HepG2 (cell line): ENCODE data around the gene CCL17. TPM values are rescaled to one million over a fixed set of nuclear protein-coding genes. Genes with fewer than 3 reads are reported as not detected.
A peak's percentile ranks its signal among the peaks of the same experiment; 100 is the strongest.

ENCODE experiments used
- ATAC-seq: fragments of 200-7000 bp; cut with Tn5 transposase; 3 replicates; pipeline ENCODE4 v1.9.1; 2020; ENCODE audit warnings: mild to moderate bottlenecking, moderate library complexity
- BruUV-seq: library from RNA; stranded (reverse); fragments of 400-500 nt; replicated peaks from 2 replicates; lab custom pipeline; 2021; lab: Mats Ljungman, UMichigan
- CTCF ChIA-PET: fragments of 300-600 bp; formaldehyde crosslinking; extraction: SDS; loops from one replicate; lab custom pipeline; 2021; ENCODE audit warnings: low total read pairs, inconsistent platforms, low intra/inter-chr PET ratio; lab: Yijun Ruan, JAX
- POLR2A ChIA-PET: fragments of 350-600 bp; sonication (Branson Sonifier 250); formaldehyde crosslinking; loops from one replicate; lab custom pipeline; 2020; ENCODE audit warnings: antibody characterized with exemption, inconsistent platforms; lab: Yijun Ruan, JAX
- DNase-seq: peaks from one replicate; pipeline ENCODE4 v3.0.0-alpha.2; 2015; ENCODE audit warnings: low spot score
- FAIRE-seq: peaks from 3 replicates; lab custom pipeline; 2011; peaks lifted over from hg19 to GRCh38; lab: Jason Lieb, UNC
- H2AFZ ChIP-seq: one replicate; pipeline ENCODE4 v1.6.1; 2011; ENCODE audit warnings: low read length, inconsistent platforms
- H3K27ac ChIP-seq: fragments of 300-600 bp; 3 replicates; pipeline ENCODE4 v1.8.0; 2011; ENCODE audit warnings: mixed run types, mild to moderate bottlenecking, mixed read lengths, low read length, inconsistent platforms; ENCODE audit not compliant: insufficient read depth; ENCODE audit errors: extremely low read length
- H3K27me3 ChIP-seq, 2 experiments: fragments of 200-600 bp in 1 of 2; 2 replicates in 1 of 2; 3 replicates in 1 of 2; pipeline versions ENCODE4 v1.6.0 to v1.8.0; 2011; ENCODE audit warnings: low read length in 2 of 2, mild to moderate bottlenecking in 2 of 2, moderate library complexity in 2 of 2, inconsistent platforms in 1 of 2; ENCODE audit not compliant: insufficient read depth in 2 of 2, control insufficient read depth in 1 of 2
- H3K36me3 ChIP-seq, 2 experiments: fragments of 200-600 bp in 1 of 2; replicated peaks in 1 of 2; 2 replicates in 1 of 2; 3 replicates in 1 of 2; pipeline versions ENCODE4 v1.5.1 to v1.8.0; 2011; ENCODE audit warnings: low read length in 2 of 2, inconsistent platforms in 1 of 2; ENCODE audit not compliant: insufficient read depth in 2 of 2, control insufficient read depth in 1 of 2
- H3K4me1 ChIP-seq: 2 replicates; pipeline ENCODE4 v1.5.1; 2012; ENCODE audit warnings: low read length, inconsistent platforms; ENCODE audit not compliant: insufficient read depth
- H3K4me2 ChIP-seq: 2 replicates; pipeline ENCODE4 v1.6.0; 2011; ENCODE audit warnings: low read depth, low read length, inconsistent platforms
- H3K4me3 ChIP-seq, 3 experiments: fragments of 200-600 bp in 1 of 3; sonication (generic), shearing (Covaris generic) in 1 of 3; replicated peaks in 1 of 3; 2 replicates each; pipeline ENCODE4 v1.5.1; 2011 to 2016; ENCODE audit warnings: low read length in 3 of 3, inconsistent platforms in 2 of 3, low read depth in 2 of 3, mild to moderate bottlenecking in 2 of 3, control low read depth in 1 of 3, mixed read lengths in 1 of 3; ENCODE audit not compliant: insufficient read depth in 1 of 3
- H3K79me2 ChIP-seq: one replicate; pipeline ENCODE4 v1.6.1; 2011; ENCODE audit warnings: low read length, inconsistent platforms; ENCODE audit not compliant: insufficient read depth
- H3K9ac ChIP-seq: 2 replicates; pipeline ENCODE4 v1.6.0; 2011; ENCODE audit warnings: mild to moderate bottlenecking, low read depth, low read length, inconsistent platforms; ENCODE audit not compliant: insufficient read depth
- H3K9me3 ChIP-seq: 2 replicates; pipeline ENCODE4 v1.5.1; 2012; ENCODE audit warnings: mild to moderate bottlenecking, low read length
- H4K20me1 ChIP-seq: 2 replicates; pipeline ENCODE4 v1.6.0; 2011; ENCODE audit warnings: inconsistent platforms, mild to moderate bottlenecking, low read length, moderate library complexity; ENCODE audit not compliant: insufficient read depth
- ARHGAP35 ChIP-seq: sonication (generic); formaldehyde crosslinking; IDR thresholded peaks from 2 replicates; pipeline ENCODE4 v1.9.0; 2022; ENCODE audit warnings: mild to moderate bottlenecking, inconsistent platforms, moderate library complexity, missing genetic modification reagents, borderline replicate concordance
- BCL6 ChIP-seq: IDR thresholded peaks from 2 replicates; pipeline ENCODE4 v1.6.1; 2016; ENCODE audit warnings: missing genetic modification reagents, missing compliant biosample characterization
- CEBPB ChIP-seq: IDR thresholded peaks from 2 replicates; pipeline ENCODE4 v1.6.1; 2011; ENCODE audit warnings: low read depth, low read length, improper control_type of control experiment, borderline replicate concordance
- IRX3 ChIP-seq: sonication (generic); formaldehyde crosslinking; IDR thresholded peaks from 2 replicates; pipeline ENCODE4 v1.8.1; 2023; ENCODE audit warnings: mild to moderate bottlenecking, low read depth, missing genetic modification reagents, borderline replicate concordance
- SNAPC4 ChIP-seq: sonication (generic); formaldehyde crosslinking; IDR thresholded peaks from 2 replicates; pipeline ENCODE4 v1.4.0; 2020; ENCODE audit warnings: mild to moderate bottlenecking, missing genetic modification reagents
- ZBTB26 ChIP-seq: IDR thresholded peaks from 2 replicates; pipeline ENCODE4 v1.6.1; 2016; ENCODE audit warnings: missing compliant biosample characterization, missing genetic modification reagents, borderline replicate concordance
- ZC3H4 ChIP-seq: sonication (generic); formaldehyde crosslinking; IDR thresholded peaks from 2 replicates; pipeline ENCODE4 v1.4.0; 2020; ENCODE audit warnings: missing genetic modification reagents, borderline replicate concordance
- ZNF343 ChIP-seq: sonication (generic); formaldehyde crosslinking; IDR thresholded peaks from 2 replicates; pipeline ENCODE4 v1.4.0; 2020; ENCODE audit warnings: mild to moderate bottlenecking, missing genetic modification reagents
- ZNF772 ChIP-seq: sonication (generic); formaldehyde crosslinking; IDR thresholded peaks from 2 replicates; pipeline ENCODE4 v1.5.0; 2020; ENCODE audit warnings: mild to moderate bottlenecking, missing genetic modification reagents
- ZSCAN20 ChIP-seq: sonication (generic); formaldehyde crosslinking; IDR thresholded peaks from 2 replicates; pipeline ENCODE4 v1.4.0; 2020; ENCODE audit warnings: missing genetic modification reagents, mild to moderate bottlenecking, borderline replicate concordance
- WGBS: methylation state at CpG from one replicate; pipeline ENCODE4 v1.1.6; 2017; ENCODE audit warnings: low lambda C conversion rate; 5-methylcytosine and 5-hydroxymethylcytosine counted together
- in situ Hi-C: cut with HindIII; loops from 2 replicates; pipeline ENCODE4 v1.10.0; 2017; ENCODE audit warnings: low pct_unique_long_range_greater_than_20kb; ENCODE audit not compliant: extremely low pct_ligation_motif_present
- intact Hi-C: fragments of 100-400 bp; cut with micrococcal nuclease; formaldehyde crosslinking; loops from one replicate; pipeline ENCODE4 v1.10.0; 2022; ENCODE audit not compliant: unreplicated experiment
- polyA plus RNA-seq, 8 experiments: library from polyadenylated mRNA; depleted of rRNA in 3 of 8; stranded (reverse) in 7 of 8; unstranded in 1 of 8; fragments of >200 nt; fragmentation: Illumina TruSeq in 4 of 8; extraction: Trizol in 4 of 8; gene quantifications; 2 replicates each; pipeline versions ENCODE4 v1.2.1 to v1.2.3, GENCODE V29; 2011 to 2016; ENCODE audit warnings: low read depth in 4 of 8, missing spikeins in 1 of 8, mixed read lengths in 1 of 8; ENCODE audit not compliant: insufficient read depth in 1 of 8
- total RNA-seq, 5 experiments: library from RNA; depleted of rRNA; stranded (reverse); fragments of >200 nt; fragmentation: Illumina TruSeq; extraction: Trizol; gene quantifications; 2 replicates each; pipeline ENCODE4 v1.2.3, GENCODE V29; 2016; ENCODE audit warnings: low read depth in 1 of 5
- TF ChIP-seq, protein P1 (sequence below): sonication (generic); formaldehyde crosslinking; IDR thresholded peaks from 2 replicates; pipeline ENCODE4; 2020; ENCODE audit warnings: missing genetic modification reagents, mild to moderate bottlenecking, borderline replicate concordance

The CCL17 gene
- total and polyA plus RNA-seq, 2 of the 13 experiments (the other 11 are each of a cell fraction or from before 2014, with no cell fraction given) = not detected

DNA sequence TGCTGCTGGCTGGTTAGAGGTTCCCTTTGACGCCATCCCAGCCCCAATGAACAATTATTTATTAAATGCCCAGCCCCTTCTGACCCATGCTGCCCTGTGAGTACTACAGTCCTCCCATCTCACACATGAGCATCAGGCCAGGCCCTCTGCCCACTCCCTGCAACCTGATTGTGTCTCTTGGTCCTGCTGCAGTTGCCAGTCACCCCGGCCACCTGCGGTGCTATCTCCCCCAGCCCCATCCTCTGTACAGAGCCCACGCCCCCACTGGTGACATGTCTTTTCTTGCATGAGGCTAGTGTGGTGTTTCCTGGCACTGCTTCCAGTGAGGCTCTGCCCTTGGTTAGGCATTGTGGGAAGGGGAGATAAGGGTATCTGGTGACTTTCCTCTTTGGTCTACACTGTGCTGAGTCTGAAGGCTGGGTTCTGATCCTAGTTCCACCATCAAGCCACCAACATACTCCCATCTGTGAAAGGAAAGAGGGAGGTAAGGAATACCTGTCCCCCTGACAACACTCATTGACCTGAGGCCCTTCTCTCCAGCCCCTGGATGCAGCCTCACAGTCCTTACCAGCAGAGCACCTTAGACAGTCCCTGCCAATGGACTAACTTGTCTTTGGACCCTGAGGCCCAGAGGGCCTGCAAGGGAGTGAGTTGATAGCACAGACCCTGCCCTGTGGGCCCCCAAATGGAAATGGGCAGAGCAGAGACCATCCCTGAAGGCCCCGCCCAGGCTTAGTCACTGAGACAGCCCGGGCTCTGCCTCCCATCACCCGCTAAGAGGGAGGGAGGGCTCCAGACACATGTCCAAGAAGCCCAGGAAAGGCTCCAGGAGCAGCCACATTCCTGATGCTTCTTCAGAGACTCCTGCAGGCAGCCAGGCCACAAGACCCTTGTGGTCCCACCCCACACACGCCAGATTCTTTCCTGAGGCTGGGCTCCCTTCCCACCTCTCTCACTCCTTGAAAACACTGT is 21.0 kb upstream of the CCL17 start:
- no peak overlapping the region for H2AFZ ChIP-seq
- in situ Hi-C loops (no loop called here), intact Hi-C loops (no loop called here)
- H4K20me1 ChIP-seq = no peaks in the 10 kb centered on the region
- no peaks in the 10 kb centered on the region for H3K9me3 ChIP-seq
- H3K79me2 ChIP-seq = peaks cover 3% of the 10 kb centered on the region
- WGBS = 61% methylated on average over 8 of the region's 8 CpGs
- TSS peak; percentile 51 for BruUV-seq
- H3K27ac ChIP-seq = peak overlapping the region; percentile 3
- DNase-seq = peak; percentile 44
- peak; percentile 45 for ATAC-seq
- POLR2A ChIA-PET = interaction anchor here (1.3 to 3.8 kb wide), 5 partner anchors 11 to 80 kb away, joined by 4 to 37 read pairs (median 15); partner anchors contain the start of gene CX3CL1
- H3K36me3 ChIP-seq = peaks cover 32 to 46% of the 10 kb centered on the region in 2 experiments
- peaks cover 61% of the 10 kb centered on the region for H3K4me1 ChIP-seq
- CTCF ChIA-PET = no interaction called here
- no peaks in the 10 kb centered on the region for H3K27me3 ChIP-seq
- H3K9ac ChIP-seq = no peak overlapping the region; the same call in 1 of the 2 replicates
- FAIRE-seq = peak; percentile 48
- no peak overlapping the region for H3K4me3 ChIP-seq
- H3K4me2 ChIP-seq = peak overlapping the region; percentile 43
- TF ChIP-seq ZSCAN20 (CRISPR knock-in tag) (0 out of 2 replicates have a peak, but pooled peaks have one; percentile 51), ZC3H4 (CRISPR knock-in tag) (peak; percentile 43; the same call in 1 of the 2 replicates), IRX3 (CRISPR knock-in tag) (peak; percentile 50; the same call in 1 of the 2 replicates), ZBTB26 (0 out of 2 replicates have a peak, but pooled peaks have one; percentile 19), CEBPB (no peak), SNAPC4 (CRISPR knock-in tag) (no peak), ZNF343 (CRISPR knock-in tag) (peak; percentile 63; the same call in 1 of the 2 replicates), ARHGAP35 (no peak), ZNF772 (CRISPR knock-in tag) (0 out of 2 replicates have a peak, but pooled peaks have one; percentile 1), BCL6 (0 out of 2 replicates have a peak, but pooled peaks have one; percentile 18)
- TF ChIP-seq, protein P1, sequence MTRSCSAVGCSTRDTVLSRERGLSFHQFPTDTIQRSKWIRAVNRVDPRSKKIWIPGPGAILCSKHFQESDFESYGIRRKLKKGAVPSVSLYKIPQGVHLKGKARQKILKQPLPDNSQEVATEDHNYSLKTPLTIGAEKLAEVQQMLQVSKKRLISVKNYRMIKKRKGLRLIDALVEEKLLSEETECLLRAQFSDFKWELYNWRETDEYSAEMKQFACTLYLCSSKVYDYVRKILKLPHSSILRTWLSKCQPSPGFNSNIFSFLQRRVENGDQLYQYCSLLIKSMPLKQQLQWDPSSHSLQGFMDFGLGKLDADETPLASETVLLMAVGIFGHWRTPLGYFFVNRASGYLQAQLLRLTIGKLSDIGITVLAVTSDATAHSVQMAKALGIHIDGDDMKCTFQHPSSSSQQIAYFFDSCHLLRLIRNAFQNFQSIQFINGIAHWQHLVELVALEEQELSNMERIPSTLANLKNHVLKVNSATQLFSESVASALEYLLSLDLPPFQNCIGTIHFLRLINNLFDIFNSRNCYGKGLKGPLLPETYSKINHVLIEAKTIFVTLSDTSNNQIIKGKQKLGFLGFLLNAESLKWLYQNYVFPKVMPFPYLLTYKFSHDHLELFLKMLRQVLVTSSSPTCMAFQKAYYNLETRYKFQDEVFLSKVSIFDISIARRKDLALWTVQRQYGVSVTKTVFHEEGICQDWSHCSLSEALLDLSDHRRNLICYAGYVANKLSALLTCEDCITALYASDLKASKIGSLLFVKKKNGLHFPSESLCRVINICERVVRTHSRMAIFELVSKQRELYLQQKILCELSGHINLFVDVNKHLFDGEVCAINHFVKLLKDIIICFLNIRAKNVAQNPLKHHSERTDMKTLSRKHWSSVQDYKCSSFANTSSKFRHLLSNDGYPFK (CRISPR knock-in tag) = no peak; the same call in 1 of the 2 replicates
